HL-60 (cell line): ENCODE results near the gene PRSS16.

Source experiments
- POLR2AphosphoS5 ChIP-seq: IDR thresholded peaks from 2 replicates; pipeline ENCODE4 v1.6.1; 2012; ENCODE audit warnings: low read depth
- TF ChIP-seq, protein P1 (sequence below): IDR thresholded peaks from one replicate; pipeline ENCODE4 v1.5.1; 2011; ENCODE audit warnings: low read length, control low read depth, inconsistent platforms; ENCODE audit not compliant: insufficient read depth
- TF ChIP-seq, protein P2 (sequence below): IDR thresholded peaks from 2 replicates; pipeline ENCODE4 v1.6.1; 2012; ENCODE audit warnings: low read depth; ENCODE audit not compliant: insufficient replicate concordance

DNA sequence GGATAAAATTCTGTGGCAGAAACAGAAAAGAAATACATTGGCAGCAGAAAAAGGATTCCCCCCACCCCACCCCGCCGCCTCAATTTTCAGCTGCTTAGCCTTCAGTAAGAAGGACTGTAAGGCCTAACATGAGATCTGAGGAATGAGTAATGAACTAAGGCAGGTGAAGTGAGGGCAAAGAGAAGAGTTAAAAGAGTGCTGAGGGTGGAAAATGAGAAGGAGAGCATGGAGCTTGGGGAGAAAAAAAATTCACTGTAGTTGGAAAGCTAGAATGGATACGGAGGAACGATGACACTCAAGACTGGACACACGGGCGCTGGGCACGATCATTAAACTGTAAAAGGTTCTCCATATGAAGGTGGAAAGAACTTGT is 50.0 kb downstream of the PRSS16 start:
- TF ChIP-seq POLR2AphosphoS5 = no peak
- TF ChIP-seq, protein P1, sequence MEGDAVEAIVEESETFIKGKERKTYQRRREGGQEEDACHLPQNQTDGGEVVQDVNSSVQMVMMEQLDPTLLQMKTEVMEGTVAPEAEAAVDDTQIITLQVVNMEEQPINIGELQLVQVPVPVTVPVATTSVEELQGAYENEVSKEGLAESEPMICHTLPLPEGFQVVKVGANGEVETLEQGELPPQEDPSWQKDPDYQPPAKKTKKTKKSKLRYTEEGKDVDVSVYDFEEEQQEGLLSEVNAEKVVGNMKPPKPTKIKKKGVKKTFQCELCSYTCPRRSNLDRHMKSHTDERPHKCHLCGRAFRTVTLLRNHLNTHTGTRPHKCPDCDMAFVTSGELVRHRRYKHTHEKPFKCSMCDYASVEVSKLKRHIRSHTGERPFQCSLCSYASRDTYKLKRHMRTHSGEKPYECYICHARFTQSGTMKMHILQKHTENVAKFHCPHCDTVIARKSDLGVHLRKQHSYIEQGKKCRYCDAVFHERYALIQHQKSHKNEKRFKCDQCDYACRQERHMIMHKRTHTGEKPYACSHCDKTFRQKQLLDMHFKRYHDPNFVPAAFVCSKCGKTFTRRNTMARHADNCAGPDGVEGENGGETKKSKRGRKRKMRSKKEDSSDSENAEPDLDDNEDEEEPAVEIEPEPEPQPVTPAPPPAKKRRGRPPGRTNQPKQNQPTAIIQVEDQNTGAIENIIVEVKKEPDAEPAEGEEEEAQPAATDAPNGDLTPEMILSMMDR = no peak
- TF ChIP-seq, protein P2, sequence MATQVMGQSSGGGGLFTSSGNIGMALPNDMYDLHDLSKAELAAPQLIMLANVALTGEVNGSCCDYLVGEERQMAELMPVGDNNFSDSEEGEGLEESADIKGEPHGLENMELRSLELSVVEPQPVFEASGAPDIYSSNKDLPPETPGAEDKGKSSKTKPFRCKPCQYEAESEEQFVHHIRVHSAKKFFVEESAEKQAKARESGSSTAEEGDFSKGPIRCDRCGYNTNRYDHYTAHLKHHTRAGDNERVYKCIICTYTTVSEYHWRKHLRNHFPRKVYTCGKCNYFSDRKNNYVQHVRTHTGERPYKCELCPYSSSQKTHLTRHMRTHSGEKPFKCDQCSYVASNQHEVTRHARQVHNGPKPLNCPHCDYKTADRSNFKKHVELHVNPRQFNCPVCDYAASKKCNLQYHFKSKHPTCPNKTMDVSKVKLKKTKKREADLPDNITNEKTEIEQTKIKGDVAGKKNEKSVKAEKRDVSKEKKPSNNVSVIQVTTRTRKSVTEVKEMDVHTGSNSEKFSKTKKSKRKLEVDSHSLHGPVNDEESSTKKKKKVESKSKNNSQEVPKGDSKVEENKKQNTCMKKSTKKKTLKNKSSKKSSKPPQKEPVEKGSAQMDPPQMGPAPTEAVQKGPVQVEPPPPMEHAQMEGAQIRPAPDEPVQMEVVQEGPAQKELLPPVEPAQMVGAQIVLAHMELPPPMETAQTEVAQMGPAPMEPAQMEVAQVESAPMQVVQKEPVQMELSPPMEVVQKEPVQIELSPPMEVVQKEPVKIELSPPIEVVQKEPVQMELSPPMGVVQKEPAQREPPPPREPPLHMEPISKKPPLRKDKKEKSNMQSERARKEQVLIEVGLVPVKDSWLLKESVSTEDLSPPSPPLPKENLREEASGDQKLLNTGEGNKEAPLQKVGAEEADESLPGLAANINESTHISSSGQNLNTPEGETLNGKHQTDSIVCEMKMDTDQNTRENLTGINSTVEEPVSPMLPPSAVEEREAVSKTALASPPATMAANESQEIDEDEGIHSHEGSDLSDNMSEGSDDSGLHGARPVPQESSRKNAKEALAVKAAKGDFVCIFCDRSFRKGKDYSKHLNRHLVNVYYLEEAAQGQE = no peak
